ENCODE data around the gene ARL10.

The ARL10 gene

DNA sequence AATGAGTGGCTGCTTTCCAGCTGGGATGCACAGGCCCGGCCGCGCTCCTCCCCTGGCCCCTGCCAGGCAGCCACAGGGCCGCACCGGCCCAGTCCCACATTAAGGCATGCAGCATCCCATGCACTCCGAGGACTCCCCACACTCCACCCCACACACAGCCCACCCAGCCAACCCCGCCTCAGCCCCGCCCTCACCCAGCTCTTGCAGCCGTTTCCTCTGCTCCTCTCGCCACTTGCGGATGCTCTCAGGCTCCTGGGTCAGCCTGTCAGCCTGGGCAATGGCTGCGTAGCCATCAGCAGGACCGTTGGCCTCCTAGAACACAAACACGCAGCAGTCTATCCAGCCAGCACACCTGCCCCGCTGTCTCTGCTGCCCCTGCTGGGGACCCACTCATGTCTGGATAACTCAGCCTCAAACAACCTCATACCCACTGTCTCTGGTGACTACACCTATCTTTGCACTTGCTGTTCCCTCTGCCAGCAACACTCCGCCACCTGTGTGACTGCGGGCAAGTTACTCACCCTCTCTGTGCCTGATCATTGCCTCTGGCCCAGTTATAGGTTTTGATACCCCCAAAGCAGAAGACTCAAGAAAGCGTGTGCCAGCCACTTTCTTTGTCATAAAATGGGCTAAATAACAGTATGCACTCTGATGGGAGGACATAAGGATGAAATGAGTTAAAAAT, 32.6 kb downstream of the ARL10 start:
- TF ChIP-seq, protein P1, sequence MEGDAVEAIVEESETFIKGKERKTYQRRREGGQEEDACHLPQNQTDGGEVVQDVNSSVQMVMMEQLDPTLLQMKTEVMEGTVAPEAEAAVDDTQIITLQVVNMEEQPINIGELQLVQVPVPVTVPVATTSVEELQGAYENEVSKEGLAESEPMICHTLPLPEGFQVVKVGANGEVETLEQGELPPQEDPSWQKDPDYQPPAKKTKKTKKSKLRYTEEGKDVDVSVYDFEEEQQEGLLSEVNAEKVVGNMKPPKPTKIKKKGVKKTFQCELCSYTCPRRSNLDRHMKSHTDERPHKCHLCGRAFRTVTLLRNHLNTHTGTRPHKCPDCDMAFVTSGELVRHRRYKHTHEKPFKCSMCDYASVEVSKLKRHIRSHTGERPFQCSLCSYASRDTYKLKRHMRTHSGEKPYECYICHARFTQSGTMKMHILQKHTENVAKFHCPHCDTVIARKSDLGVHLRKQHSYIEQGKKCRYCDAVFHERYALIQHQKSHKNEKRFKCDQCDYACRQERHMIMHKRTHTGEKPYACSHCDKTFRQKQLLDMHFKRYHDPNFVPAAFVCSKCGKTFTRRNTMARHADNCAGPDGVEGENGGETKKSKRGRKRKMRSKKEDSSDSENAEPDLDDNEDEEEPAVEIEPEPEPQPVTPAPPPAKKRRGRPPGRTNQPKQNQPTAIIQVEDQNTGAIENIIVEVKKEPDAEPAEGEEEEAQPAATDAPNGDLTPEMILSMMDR (conservative IDR thresholded peaks at IDR 0.05; ENCODE audit: low read depth): no peak
- peak overlapping the region; percentile 99 for H3K27ac ChIP-seq
- CTCF ChIA-PET: no interaction called here
- POLR2A ChIA-PET (ENCODE audit: low non-redundant PET): no interaction called here
- no peak for DNase-seq (ENCODE audit: low spot score)

DNA sequence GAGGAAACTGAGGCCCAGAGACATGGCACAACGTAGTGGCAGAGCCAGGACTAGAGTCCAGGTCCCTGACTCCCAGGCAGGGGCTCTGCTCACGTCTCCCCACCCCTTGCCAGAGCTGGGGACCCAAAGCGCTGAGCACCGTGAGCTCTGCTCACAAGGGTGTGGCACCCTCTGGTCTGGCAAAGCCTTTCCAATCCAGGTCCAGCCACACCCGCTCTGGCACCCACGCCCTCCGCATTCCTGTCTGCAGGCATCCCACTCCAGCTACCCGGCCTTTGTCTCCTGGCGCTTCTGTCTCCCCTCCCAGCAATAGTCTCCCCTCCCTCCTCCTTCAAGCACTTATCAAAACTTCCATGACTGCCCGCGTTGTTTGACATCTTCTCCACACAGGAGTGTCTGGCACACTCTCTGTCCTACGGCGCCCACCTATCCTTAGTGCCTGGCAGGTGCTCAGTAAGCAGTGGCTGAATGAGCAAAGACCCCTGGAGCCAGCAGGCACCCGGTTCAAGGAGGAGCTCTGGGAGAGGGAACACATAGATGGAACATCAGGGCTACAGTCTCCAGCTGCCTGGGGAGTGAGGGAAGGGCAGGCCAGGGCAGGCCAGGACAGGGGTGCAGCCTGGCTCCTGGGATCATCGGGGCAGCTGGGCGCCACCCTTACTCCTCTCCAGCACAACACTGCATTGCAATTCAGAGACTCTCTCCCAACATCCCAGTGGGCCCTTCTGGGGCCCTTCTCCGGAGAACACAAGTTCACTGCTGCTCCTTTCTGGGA, 35.3 kb downstream of the ARL10 start:
- peak overlapping the region; percentile 99 for H3K27ac ChIP-seq
- ChIA-PET CTCF (interaction anchor here (0.6 to 0.9 kb wide), 3 partner anchors 10 to 1816 kb away, joined by 3 to 6 read pairs (median 3); no protein-coding TSS in a partner anchor), POLR2A (ENCODE audit: low non-redundant PET) (interaction anchor here (0.5 to 0.6 kb wide), 2 partner anchors 11 to 12 kb away, joined by 3 read pairs; no protein-coding TSS in a partner anchor)
- peak; percentile 86 for DNase-seq (ENCODE audit: low spot score)
- TF ChIP-seq, protein P1 (conservative IDR thresholded peaks at IDR 0.05; ENCODE audit: low read depth): no peak

DNA sequence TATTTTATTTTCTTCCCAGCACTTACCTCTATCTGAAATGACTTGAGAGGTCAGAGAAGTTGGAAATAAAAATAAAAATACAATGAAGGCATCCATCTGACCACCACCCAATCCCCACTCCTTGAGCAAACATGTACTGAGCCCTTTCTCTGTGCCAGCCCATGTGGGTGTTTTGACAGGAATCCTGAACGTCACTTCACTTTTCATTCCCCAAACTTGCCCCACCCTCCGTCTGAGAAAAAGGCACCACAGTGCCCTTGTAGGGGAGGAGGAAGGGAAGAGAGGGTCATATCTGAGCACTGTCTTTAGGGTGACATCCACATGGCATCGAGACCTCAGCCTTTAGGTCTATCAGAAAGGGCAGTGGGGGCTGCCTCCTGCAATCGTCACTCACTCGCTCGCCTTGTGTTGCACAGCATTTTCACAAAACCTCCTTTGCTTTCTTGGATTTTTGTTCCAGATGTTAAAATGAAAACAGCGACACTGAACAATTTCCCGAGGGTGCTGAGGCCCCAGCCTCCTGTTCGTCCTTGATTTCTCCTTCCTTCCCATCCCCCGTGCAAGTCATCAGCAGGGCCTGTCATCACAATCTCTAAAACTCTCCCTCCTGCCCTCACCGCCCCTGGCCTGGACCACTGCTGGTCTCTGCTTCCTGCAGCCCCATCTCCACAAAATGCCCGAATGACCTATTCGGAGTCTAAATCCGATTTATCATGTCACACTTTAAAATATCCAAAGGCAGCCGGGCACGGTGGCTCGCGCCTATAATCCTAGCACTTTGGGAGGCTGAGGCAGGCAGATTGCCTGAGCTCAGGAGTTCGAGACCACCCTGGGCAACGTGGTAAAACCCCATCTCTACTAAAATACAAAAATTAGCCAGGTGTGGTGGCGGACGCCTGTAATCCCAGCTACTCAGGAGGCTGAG, 36.3 kb downstream of the ARL10 start:
- DNase-seq (ENCODE audit: low spot score): no peak
- peak overlapping the region; percentile 99 for H3K27ac ChIP-seq
- ChIA-PET POLR2A (ENCODE audit: low non-redundant PET) (interaction anchor here (0.6 kb wide), 1 partner anchor 11 kb away, joined by 3 read pairs; no protein-coding TSS in a partner anchor), CTCF (interaction anchor here (0.6 to 0.7 kb wide), 2 partner anchors 672 to 1817 kb away, joined by 3 to 6 read pairs; no protein-coding TSS in a partner anchor)
- TF ChIP-seq, protein P1 (conservative IDR thresholded peaks at IDR 0.05; ENCODE audit: low read depth): no peak

DNA sequence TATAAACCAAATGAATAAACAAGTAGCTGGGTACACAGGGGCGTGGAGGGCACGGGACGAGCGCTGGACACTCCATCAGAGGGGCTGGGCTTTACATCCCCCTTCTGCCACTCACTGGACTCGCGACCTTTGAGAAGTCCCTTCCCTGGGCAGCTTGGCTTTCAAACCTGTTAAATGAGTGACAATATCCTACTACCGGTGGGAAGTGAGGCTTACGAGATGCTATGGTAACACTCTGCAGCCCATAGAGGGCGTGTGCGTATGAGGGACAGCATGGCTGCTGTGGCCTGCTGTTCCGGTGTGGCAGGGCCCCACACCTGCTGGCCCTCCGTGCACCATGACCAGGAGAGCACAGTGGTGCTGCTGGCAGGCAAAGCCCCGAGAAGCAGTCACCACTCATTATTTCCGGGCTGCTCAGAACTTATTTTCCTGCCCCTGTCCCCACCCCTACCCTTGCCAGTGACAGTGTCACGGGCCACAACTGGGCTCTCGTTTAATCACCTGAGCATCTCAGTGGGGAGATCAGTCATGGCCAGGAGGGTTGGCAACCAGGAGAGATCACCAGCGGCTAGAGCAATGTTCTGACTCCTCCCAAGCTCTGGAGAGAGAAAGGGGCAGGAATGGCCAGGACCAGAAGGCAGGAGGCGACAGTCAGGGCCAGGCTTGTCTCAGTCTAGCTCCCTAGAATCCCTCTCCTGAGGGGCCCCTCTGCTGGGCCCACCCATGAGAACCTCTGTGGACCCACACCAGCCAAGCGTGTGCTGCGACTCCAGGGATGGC, 40.6 kb downstream of the ARL10 start:
- H3K27ac ChIP-seq: peak overlapping the region; percentile 99
- POLR2A ChIA-PET (ENCODE audit: low non-redundant PET): interaction anchor here (0.6 to 1.1 kb wide), 2 partner anchors 17 to 1141 kb away, joined by 3 to 4 read pairs; partner anchors contain the start of genes HIGD2A and NOP16
- CTCF ChIA-PET: no interaction called here
- TF ChIP-seq, protein P1 (conservative IDR thresholded peaks at IDR 0.05; ENCODE audit: low read depth): no peak
- DNase-seq (ENCODE audit: low spot score): no peak

DNA sequence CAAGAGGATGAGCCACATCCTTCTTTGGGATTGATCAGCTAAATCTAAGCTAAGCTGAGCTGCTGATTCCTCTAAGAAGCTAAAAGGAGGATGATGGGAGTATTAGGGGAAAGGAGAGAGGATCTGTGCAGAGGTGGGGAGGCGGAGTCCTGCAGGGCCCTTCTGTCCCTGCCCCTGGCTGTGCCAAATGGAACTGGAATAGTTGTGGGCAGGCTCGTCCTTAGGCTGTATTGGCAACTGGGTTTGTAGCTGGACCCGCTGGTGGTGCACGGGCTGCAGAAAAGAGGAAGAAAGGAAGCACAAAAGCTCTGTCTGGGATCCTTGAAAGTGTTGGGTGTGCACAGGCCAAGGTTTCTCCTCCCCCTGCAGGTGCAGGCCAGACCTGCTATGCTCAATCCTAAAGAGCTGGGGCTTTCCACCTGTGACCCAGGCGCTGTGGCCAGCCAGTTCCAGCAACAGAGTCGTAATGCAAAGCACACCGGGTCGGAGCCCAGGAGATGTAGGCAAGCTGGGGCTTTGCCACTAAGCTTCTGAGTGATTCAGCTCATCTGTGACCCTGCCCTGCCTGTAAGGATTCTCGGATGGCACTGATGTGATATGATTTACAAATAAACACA, 41.3 kb downstream of the ARL10 start:
- no peak for DNase-seq (ENCODE audit: low spot score)
- POLR2A ChIA-PET (ENCODE audit: low non-redundant PET): interaction anchor here (0.6 to 1.1 kb wide), 3 partner anchors 17 to 90 kb away, joined by 3 to 5 read pairs (median 4); partner anchors contain the start of genes HIGD2A and NOP16
- CTCF ChIA-PET: no interaction called here

More for the DNA sequence above, 41.3 kb downstream of the ARL10 start:
- TF ChIP-seq, protein P1 (conservative IDR thresholded peaks at IDR 0.05; ENCODE audit: low read depth): no peak
- H3K27ac ChIP-seq: peak overlapping the region; percentile 99
